Neural cell (in vitro differentiated cells): ENCODE measurements around the gene DCAF6.

ENCODE experiments used
- CTCF ChIP-seq: fragments of 450-650 bp; IDR thresholded peaks from 2 replicates; pipeline ENCODE4 v1.5.1; 2014; ENCODE audit warnings: antibody characterized with exemption, mild to moderate bottlenecking, moderate library complexity; ENCODE audit not compliant: poor library complexity, severe bottlenecking
- EP300 ChIP-seq: fragments of 450-650 bp; conservative IDR thresholded peaks from 2 replicates; pipeline ENCODE4 v1.6.1; 2014; ENCODE audit warnings: antibody characterized with exemption, mild to moderate bottlenecking, moderate library complexity; ENCODE audit not compliant: poor library complexity, severe bottlenecking
- EZH2 ChIP-seq: fragments of 200-600, 300-800 bp; shearing (Covaris generic), sonication (generic); IDR thresholded peaks from 2 replicates; pipeline ENCODE4 v1.6.1; 2014; ENCODE audit warnings: antibody characterized with exemption, low read length, borderline replicate concordance, mild to moderate bottlenecking; ENCODE audit not compliant: insufficient read depth, poor library complexity, severe bottlenecking
- MXI1 ChIP-seq: fragments of 450-650 bp; conservative IDR thresholded peaks from 2 replicates; pipeline ENCODE4 v1.6.1; 2014; ENCODE audit warnings: antibody characterized with exemption, mild to moderate bottlenecking; ENCODE audit not compliant: poor library complexity, severe bottlenecking
- POLR2AphosphoS5 ChIP-seq: IDR thresholded peaks from 2 replicates; pipeline ENCODE4 v1.6.1; 2012
- RAD21 ChIP-seq: fragments of 450-650 bp; conservative IDR thresholded peaks from 2 replicates; pipeline ENCODE4 v1.6.1; 2014; ENCODE audit warnings: antibody characterized with exemption, mild to moderate bottlenecking, moderate library complexity
- REST ChIP-seq: IDR thresholded peaks from 2 replicates; pipeline ENCODE4 v1.6.1; 2012; ENCODE audit warnings: borderline replicate concordance
- TAF1 ChIP-seq: IDR thresholded peaks from 2 replicates; pipeline ENCODE4 v1.6.1; 2012; ENCODE audit warnings: low read depth

DNA sequence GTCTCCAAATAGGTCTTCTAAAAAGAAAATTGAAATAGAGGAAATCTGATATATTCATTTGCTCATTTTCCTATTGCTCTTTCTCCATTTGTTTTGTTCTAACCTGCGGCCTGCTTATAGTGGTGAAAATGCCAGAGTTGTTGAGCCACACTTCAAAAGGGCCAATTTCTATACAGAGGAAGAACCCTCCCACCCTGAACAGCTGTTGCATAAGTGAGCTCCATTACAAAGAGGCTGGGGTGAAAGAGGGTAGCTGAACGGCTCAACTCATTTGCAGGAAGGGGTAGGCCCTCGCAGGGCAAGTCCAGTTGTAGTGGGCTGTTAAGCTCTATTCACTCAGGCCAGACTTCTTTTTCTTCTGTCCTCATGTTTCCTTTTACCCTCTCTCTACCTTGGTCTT lies 31.3 kb upstream of the DCAF6 start:
- TF ChIP-seq EZH2 (no peak), EP300 (no peak), CTCF (no peak), REST (no peak), RAD21 (no peak), POLR2AphosphoS5 (no peak), TAF1 (no peak), MXI1 (no peak)
